Stimulated activated CD8-positive, alpha-beta memory T cell treated with anti-CD3 and anti-CD28 coated beads, Interleukin-4, amount 100 ng/mL, for 4 hours (primary cell): ENCODE measurements around the gene BLZF1.
"Not testable (repeated sequence)": the region's sequence is repeated elsewhere in the genome, so short reads cannot be mapped to it uniquely, and the experiment has no call there.

ENCODE experiments used
- DNase-seq, 2 donors: peaks; one replicate each; pipeline ENCODE4 v3.0.0-alpha.2; 2020; ENCODE audit warnings: low read depth in 2 of 2, low spot score in 1 of 2

The BLZF1 gene, protein sequence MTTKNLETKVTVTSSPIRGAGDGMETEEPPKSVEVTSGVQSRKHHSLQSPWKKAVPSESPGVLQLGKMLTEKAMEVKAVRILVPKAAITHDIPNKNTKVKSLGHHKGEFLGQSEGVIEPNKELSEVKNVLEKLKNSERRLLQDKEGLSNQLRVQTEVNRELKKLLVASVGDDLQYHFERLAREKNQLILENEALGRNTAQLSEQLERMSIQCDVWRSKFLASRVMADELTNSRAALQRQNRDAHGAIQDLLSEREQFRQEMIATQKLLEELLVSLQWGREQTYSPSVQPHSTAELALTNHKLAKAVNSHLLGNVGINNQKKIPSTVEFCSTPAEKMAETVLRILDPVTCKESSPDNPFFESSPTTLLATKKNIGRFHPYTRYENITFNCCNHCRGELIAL

DNA sequence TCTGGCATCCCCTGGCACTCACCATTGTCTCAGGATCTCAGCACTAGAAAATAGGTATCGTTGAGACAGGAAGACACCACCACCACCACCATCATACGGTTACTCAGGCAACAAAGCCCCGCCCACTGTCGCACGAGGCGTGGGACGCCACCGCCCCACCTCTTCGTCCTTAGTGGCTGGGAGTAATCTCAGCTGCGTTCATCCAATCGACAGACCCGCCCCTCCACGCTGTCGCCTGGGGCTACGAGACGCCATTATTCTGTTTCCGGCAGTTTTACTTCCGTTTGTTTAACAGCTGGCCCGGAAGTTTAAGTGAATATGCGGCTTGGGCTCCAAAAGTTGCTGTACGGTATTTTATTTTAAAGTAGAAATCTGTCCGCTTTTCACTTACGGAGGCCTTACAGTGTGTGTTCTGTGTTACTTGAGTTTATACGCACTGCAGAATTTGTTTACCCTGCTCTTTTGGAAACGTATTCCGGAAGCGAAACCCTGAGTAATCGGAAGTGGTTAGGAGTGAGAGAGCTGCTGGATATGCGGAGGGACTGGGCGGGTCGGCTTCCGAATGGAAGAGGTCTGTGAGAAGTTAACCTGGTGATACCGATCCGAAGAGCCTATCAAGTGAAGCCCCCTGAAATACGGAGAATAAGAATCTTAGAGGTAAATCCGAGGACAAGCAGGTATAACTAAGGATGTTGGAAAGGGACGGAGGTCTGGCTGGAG is at the start of gene BLZF1, which contains the start of gene NME7:
BLZF1 (plus strand) TSS at position 510 of the 720 bp plus-strand sequence. CDS start 1,328 bp downstream, outside the sequence.
NME7 (minus strand) TSS at position 112 of the 720 bp plus-strand sequence; CDS start at position 25, 87 bp downstream.
- DNase-seq: peak; percentile 97 to 98

DNA sequence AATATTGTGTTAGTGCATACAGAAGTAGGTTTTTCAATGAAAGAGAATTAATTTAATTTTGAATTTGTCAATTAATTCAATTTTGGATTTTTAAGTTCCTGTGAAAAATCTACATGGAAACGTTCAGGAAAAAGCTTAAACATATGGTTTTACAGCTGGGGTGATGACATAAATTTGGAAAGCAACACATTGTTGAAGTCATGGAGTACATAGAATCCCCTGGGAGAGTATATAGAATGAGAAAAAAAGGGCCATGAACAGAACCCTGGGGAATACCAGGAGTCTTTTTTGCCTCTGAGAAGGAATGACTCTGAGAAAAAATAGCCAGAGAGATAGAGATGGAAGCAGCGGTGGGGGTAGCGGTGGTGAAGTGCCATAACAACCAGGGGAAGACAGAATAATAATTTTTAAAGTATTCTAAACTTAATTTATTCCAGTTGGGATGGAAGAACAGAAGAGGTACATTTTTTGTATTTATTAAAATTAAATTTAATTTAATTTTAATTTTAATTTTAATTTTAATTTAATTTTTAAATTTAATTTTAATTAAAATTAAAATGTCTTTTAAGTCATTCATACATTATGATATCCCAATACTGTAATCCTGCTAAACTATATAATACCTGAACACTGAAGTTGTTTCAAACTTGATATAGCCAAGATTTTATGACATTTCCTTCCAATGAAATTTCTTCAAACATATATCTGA is 49.3 kb upstream of the BLZF1 start:
- no peak for DNase-seq

- no peak for DNase-seq
These were observed 46.5 kb upstream of the BLZF1 start for GRCh38 chr1:169321539-169321938.

DNA sequence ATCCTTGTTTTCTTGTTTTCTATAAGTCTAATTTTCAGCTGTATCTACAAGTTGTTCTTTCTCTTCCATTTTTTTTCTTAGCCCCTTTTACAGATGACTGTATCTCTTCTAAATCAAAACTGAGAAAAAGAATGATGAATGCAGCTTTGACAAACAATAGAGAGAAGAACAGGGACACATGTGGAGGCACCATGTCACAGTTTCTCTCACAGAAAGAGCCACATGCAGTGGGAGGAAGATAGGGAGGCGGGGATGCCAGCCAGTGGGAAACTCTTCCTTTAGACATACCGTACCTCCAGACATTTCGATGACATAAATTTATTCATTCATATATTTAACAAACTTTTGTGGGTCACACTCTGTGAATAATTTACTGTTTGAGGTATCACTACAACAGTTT is 45.9 kb upstream of the BLZF1 start:
- no peak for DNase-seq

- no peak for DNase-seq
These were observed 42.9 kb upstream of the BLZF1 start for GRCh38 chr1:169325117-169325516.

DNA sequence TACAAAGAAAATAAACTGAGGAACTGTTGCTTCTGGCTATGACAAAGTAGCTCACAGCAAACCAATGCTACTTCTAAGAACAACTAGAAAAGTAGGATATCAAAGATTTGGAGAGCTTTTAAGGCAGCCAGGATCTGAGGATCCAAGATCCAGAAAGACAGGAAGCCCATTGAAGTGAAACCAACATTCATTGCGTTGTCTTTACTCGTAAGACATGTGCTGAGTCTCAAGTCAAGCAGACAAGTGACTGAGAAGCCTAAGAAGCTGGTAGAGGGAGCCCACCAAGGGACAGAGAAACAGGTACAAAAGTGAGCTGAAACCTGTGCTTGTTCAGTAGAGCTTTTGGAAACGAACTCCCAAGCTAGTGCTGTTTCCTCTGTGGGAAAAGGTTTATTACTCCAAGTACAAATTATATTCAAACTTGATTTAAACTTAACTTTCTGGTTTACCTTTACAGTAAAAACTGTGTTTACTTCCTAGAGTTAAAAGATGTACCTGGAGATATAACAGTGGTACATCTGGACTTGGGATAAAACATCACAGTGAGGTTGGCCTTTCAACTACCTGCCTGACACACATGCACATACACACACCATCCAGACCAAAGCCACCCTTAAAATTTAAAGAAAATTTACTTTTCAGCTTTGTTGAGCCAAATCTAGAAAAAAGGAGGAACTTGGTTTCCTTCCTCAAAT is 41.6 kb upstream of the BLZF1 start:
- DNase-seq: no peak

- DNase-seq: no peak
These were observed 41.1 kb upstream of the BLZF1 start for GRCh38 chr1:169326956-169327268.

- no peak for DNase-seq
These were observed 40.1 kb upstream of the BLZF1 start for GRCh38 chr1:169327875-169328274.

GRCh38 chr1:169329383-169329782 is 38.6 kb upstream of the BLZF1 start:
- DNase-seq: no peak

DNA sequence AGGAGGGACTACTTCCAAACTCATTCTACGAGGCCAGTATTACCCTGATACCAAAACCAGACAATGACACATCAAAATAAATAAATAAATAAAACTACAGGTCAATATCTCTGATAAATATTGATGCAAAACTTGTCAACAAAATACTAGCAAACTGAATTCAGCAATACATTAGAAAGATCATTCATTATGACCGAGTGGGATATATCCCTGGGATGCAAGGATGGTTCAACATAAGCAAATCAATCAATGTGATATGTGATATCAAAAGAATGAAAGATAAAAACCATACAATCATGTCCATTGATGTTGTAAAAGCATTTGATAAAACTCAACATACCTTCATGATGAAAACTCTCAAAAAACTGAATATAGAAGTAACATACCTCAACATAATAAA is 37.1 kb upstream of the BLZF1 start:
- no peak for DNase-seq

DNA sequence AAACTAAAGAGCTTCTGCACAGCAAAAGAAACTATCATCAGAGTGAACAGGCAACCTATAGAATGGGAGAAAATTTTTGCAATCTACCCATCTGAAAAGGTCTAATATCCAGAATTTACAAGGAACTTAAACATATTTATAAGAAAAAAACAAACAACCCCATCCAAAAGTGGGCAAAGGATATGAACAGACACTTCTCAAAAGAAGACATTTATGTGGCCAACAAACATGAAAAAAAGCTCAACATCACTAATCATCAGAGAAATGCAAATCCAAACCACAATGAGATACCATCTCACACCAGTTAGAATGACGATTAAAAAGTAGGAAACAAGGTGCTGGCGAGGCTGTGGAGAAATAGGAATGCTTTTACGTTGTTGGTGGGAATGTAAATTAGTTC is 33.3 kb upstream of the BLZF1 start:
- not testable (repeated sequence) for DNase-seq

GRCh38 chr1:169336947-169337715 is 30.9 kb upstream of the BLZF1 start:
- not testable (repeated sequence) for DNase-seq

DNA sequence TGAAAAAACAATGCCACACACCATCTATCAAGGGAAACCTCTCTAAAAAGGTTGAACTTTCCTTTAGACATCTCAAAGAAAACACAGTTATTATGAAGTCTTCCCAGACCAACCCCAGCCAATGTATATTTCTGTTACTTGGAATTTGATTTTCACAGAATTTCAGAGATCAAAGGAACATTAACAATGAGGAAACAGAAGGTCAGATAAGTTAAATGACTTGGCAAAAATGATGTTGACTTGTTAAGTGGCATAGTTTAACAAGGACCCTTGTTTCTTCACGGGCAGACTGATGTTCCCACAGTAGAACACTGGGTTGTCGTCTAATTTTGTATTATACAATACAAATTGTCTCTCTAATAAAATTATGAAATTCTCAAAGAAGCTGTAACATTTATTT is 29.4 kb upstream of the BLZF1 start:
- DNase-seq: no peak

- no peak for DNase-seq
These were observed 28.2 kb upstream of the BLZF1 start for GRCh38 chr1:169339773-169340172.

DNA sequence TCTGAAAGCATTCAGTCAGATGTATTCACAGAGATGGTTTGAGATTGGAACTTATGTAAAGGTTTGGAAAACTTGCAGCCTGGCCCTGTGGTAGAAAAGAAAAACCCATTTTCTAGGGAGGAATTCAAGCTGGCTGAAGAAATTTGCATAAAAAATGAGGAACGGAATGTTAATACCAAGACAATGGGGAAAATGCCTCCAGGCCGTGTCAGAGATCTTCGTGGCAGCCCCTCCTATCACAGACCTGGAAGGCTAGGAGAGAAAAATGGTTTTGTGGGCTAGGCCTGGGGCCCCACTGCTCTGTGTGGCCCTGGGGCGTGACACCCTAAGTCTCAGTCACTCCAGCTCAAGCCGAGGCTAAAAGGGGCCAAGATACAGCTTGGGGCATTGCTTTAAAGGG is 27.1 kb upstream of the BLZF1 start:
- DNase-seq: no peak

DNA sequence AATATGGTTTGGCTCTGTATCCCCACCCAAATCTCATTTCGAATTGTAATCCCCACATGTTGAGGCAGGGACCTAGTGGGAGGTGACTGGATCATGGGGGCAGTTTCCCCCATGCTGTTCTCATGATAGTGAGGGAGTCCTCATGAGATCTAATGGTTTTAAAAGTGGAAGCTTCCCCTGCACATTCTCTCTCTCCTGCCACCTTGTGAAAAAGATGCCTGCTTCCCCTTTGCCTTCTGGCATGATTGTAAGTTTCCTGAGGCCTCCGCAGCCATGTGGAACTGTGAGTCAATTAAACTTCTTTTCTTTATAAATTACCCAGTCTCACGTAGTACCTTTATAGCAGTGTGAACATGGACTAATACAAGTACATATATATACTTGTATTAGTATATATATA is 25.9 kb upstream of the BLZF1 start:
- DNase-seq: not testable (repeated sequence)

DNA sequence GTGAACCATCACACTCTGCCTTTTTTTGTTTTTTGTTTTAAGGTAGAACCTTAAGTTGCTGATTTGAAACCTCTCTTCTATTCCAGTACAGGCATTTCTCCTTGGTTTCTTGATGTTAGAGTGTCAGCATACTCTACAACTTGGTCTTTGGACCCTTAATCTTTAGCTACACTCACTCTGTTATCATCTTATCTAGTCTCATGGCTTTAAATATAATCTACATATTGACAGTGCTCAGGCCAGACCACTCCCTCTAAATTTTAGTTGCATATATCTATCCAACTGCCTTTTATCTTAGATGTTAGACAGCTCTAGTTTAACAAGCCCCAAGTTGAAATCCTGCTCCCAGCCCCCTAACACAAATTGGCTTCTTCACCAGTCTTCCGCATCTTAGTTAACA is 22.5 kb upstream of the BLZF1 start:
- no peak for DNase-seq

GRCh38 chr1:169346036-169346589 is 21.9 kb upstream of the BLZF1 start:
- no peak for DNase-seq

GRCh38 chr1:169347688-169348382 is 20.2 kb upstream of the BLZF1 start:
- DNase-seq: no peak
